Stimulated activated CD8-positive, alpha-beta memory T cell treated with anti-CD3 and anti-CD28 coated beads, Interleukin-2, amount 100 ng/mL, for 1 hour (primary cell): ENCODE data around the gene ACTG2.

Source experiments
- DNase-seq, 2 donors: peaks; one replicate each; pipeline ENCODE4 v3.0.0-alpha.2; 2020; ENCODE audit warnings: low read depth in 2 of 2

The ACTG2 gene

DNA sequence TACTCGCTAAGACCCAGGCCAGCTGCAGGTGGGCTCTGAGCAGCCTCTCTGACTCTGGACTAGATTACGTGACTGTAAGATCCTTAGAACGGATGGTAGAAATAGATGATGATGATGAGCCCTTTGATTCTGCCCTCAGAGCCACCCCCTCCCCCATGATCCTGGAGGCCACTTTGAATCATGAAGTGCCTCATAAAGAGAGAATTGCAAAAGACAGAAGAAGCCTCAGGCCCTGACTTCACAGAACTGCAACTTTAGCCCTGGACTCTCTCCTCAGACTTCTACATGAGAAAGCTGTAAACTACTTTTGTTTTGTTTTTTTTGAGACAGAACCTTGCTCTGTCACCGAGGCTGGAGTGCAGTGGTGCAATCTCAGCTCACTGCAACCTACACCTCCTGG is 76.5 kb downstream of the ACTG2 start:
- no peak for DNase-seq
